Measurements from ENCODE around the gene FBXW7.

FBXW7 gene

GRCh38 chr4:152535903-152536544 lies at the start of gene FBXW7:
Gene FBXW7, minus strand, starts transcription at chr4:152536092. Its CDS starts 124,289 bp downstream, at chr4:152411803.
- H3K9me3 Mint-ChIP-seq = no peaks in the 10 kb centered on the region
- H3K4me3 Mint-ChIP-seq = peak within 1 kb of the TSS; percentile 95 to 99 (median 96)
- no peaks in the 10 kb centered on the region for H3K36me3 Mint-ChIP-seq (ENCODE audit: low read depth)
- peaks cover 53% of the 10 kb centered on the region for H3K4me1 Mint-ChIP-seq
- H3K27ac Mint-ChIP-seq = peak within 1 kb of the TSS; percentile 83 to 95 (median 91)
- no peak for TF ChIP-seq CTCF (IDR thresholded peaks at IDR 0.05; ENCODE audit: unreplicated experiment in 3 of 3)
- no peaks in the 10 kb centered on the region for H3K27me3 Mint-ChIP-seq (ENCODE audit: low read depth)

GRCh38 chr4:152585023-152585441 lies 49.1 kb upstream of the FBXW7 start:
- Mint-ChIP-seq H3K36me3 (ENCODE audit: low read depth) (no peaks in the 10 kb centered on the region), H3K9me3 (peaks cover 6% of the 10 kb centered on the region), H3K27ac (no peak overlapping the region), H3K4me1 (peaks cover 7% of the 10 kb centered on the region), H3K27me3 (ENCODE audit: low read depth) (peaks cover 8% of the 10 kb centered on the region), H3K4me3 (no peak overlapping the region)
- no peak for TF ChIP-seq CTCF (IDR thresholded peaks at IDR 0.05; ENCODE audit: unreplicated experiment in 3 of 3)

- H3K4me3 Mint-ChIP-seq = no peak overlapping the region
- peaks cover 17% of the 10 kb centered on the region for H3K27me3 Mint-ChIP-seq (ENCODE audit: low read depth)
- H3K4me1 Mint-ChIP-seq = peaks cover 4% of the 10 kb centered on the region
- no peak for TF ChIP-seq CTCF (IDR thresholded peaks at IDR 0.05; ENCODE audit: unreplicated experiment in 3 of 3)
- H3K9me3 Mint-ChIP-seq = peaks cover 2% of the 10 kb centered on the region
- H3K36me3 Mint-ChIP-seq (ENCODE audit: low read depth) = no peaks in the 10 kb centered on the region
- H3K27ac Mint-ChIP-seq = no peak overlapping the region
These were observed 45.8 kb upstream of the FBXW7 start for GRCh38 chr4:152581536-152582160.

- peaks cover 17% of the 10 kb centered on the region for H3K27me3 Mint-ChIP-seq (ENCODE audit: low read depth)
- H3K4me1 Mint-ChIP-seq = no peaks in the 10 kb centered on the region
- TF ChIP-seq CTCF (IDR thresholded peaks at IDR 0.05; ENCODE audit: unreplicated experiment in 3 of 3) = no peak
- H3K36me3 Mint-ChIP-seq (ENCODE audit: low read depth) = no peaks in the 10 kb centered on the region
- H3K9me3 Mint-ChIP-seq = no peaks in the 10 kb centered on the region
- H3K4me3 Mint-ChIP-seq = no peak overlapping the region
- no peak overlapping the region for H3K27ac Mint-ChIP-seq
These were observed 44.0 kb upstream of the FBXW7 start for GRCh38 chr4:152579916-152580315.

- Mint-ChIP-seq H3K9me3 (no peaks in the 10 kb centered on the region), H3K27ac (no peak overlapping the region), H3K27me3 (ENCODE audit: low read depth) (peaks cover 17% of the 10 kb centered on the region), H3K4me1 (no peaks in the 10 kb centered on the region), H3K36me3 (ENCODE audit: low read depth) (no peaks in the 10 kb centered on the region), H3K4me3 (no peak overlapping the region)
- TF ChIP-seq CTCF (IDR thresholded peaks at IDR 0.05; ENCODE audit: unreplicated experiment in 3 of 3) = no peak
These were observed 43.3 kb upstream of the FBXW7 start for GRCh38 chr4:152579107-152579764.
